Endothelial cell of umbilical vein (primary cell): ENCODE measurements around the gene CPNE7. TPM values are rescaled to one million over a fixed set of nuclear protein-coding genes. Genes with fewer than 3 reads are reported as not detected.

Experiments used
- BruUV-seq: library from RNA; stranded (reverse); fragments of 400-500 nt; replicated peaks from 2 replicates; lab custom pipeline; 2021; lab: Mats Ljungman, UMichigan
- CTCF ChIA-PET: fragments of 300-600, 350-600 bp; sonication (Branson Sonifier 250); formaldehyde crosslinking; loops from one replicate; lab custom pipeline; 2021; ENCODE audit warnings: antibody characterized with exemption, inconsistent platforms; lab: Charles Lee
- POLR2A ChIA-PET: fragments of 300-600, 350-600 bp; sonication (Branson Sonifier 250); formaldehyde crosslinking; loops from one replicate; lab custom pipeline; 2021; ENCODE audit warnings: antibody characterized with exemption, inconsistent platforms; lab: Charles Lee
- DNase-seq: peaks from one replicate; pipeline ENCODE4 v3.0.0-alpha.2; 2011; ENCODE audit warnings: low read depth, low spot score
- FAIRE-seq: peaks from 2 replicates; lab custom pipeline; 2011; peaks lifted over from hg19 to GRCh38; lab: Jason Lieb, UNC
- H2AFZ ChIP-seq: 2 replicates; pipeline ENCODE4 v1.6.0; 2012; ENCODE audit warnings: low read depth, low read length, control low read depth, inconsistent platforms
- H3K27ac ChIP-seq: 2 replicates; pipeline ENCODE4 v1.5.1; 2011; ENCODE audit warnings: low read depth, mild to moderate bottlenecking, control low read depth, low read length, moderate library complexity; ENCODE audit not compliant: insufficient read depth
- H3K27me3 ChIP-seq, 2 experiments: 2 replicates each; pipeline versions ENCODE4 v1.6.0 to v1.6.1; 2011; ENCODE audit warnings: low read length in 2 of 2, mixed read lengths in 1 of 2; ENCODE audit not compliant: control insufficient read depth in 2 of 2, insufficient read depth in 2 of 2
- H3K36me3 ChIP-seq, 2 experiments: 2 replicates in 1 of 2; 3 replicates in 1 of 2; pipeline ENCODE4 v1.5.1; 2011; ENCODE audit warnings: low read length in 2 of 2, mild to moderate bottlenecking in 1 of 2, moderate library complexity in 1 of 2; ENCODE audit not compliant: control insufficient read depth in 2 of 2, insufficient read depth in 2 of 2; ENCODE audit errors: extremely low read depth in 1 of 2
- H3K4me1 ChIP-seq: 3 replicates; pipeline ENCODE4 v1.5.1; 2011; ENCODE audit warnings: mild to moderate bottlenecking, low read length; ENCODE audit not compliant: control insufficient read depth, insufficient read depth; ENCODE audit errors: extremely low read depth
- H3K4me2 ChIP-seq: 2 replicates; pipeline ENCODE4 v1.6.1; 2011; ENCODE audit warnings: low read length, control low read depth, mixed read lengths; ENCODE audit not compliant: insufficient read depth
- H3K4me3 ChIP-seq, 3 experiments: fragments of 200-600 bp in 1 of 3; sonication (generic), shearing (Covaris generic) in 1 of 3; replicated peaks in 1 of 3; 2 replicates each; pipeline ENCODE4 v1.5.1; 2011 to 2016; ENCODE audit warnings: control low read depth in 3 of 3, low read length in 3 of 3, mild to moderate bottlenecking in 2 of 3, inconsistent platforms in 1 of 3, low read depth in 1 of 3, moderate library complexity in 1 of 3; ENCODE audit not compliant: insufficient read depth in 1 of 3
- H3K79me2 ChIP-seq: 2 replicates; pipeline ENCODE4 v1.6.0; 2012; ENCODE audit warnings: low read length, inconsistent platforms; ENCODE audit not compliant: control insufficient read depth, insufficient read depth
- H3K9ac ChIP-seq: replicated peaks from 2 replicates; pipeline ENCODE3; 2011; ENCODE audit warnings: low read length, control low read depth; ENCODE audit not compliant: insufficient read depth; ENCODE audit errors: extremely low read depth
- H3K9me1 ChIP-seq: replicated peaks from 3 replicates; pipeline ENCODE4 v1.6.0; 2011; ENCODE audit warnings: mild to moderate bottlenecking, low read length; ENCODE audit not compliant: control insufficient read depth, insufficient read depth; ENCODE audit errors: extremely low read depth
- H3K9me3 ChIP-seq: replicated peaks from 2 replicates; pipeline ENCODE4 v1.5.1; 2012; ENCODE audit warnings: low read length, inconsistent platforms; ENCODE audit not compliant: control insufficient read depth, insufficient read depth
- H4K20me1 ChIP-seq: replicated peaks from 2 replicates; pipeline ENCODE3; 2011; ENCODE audit warnings: mild to moderate bottlenecking, low read length; ENCODE audit not compliant: control insufficient read depth, insufficient read depth; ENCODE audit errors: extremely low read depth
- CTCF ChIP-seq, 2 donors: IDR thresholded peaks; 1 replicate in 1 of 2; 2 replicates in 1 of 2; pipeline ENCODE4 v1.5.1; 2011; ENCODE audit warnings: low read length in 2 of 2, mild to moderate bottlenecking in 2 of 2, moderate library complexity in 2 of 2, control low read depth in 1 of 2, inconsistent platforms in 1 of 2, low read depth in 1 of 2; ENCODE audit not compliant: insufficient read depth in 1 of 2; ENCODE audit errors: extremely low read depth in 1 of 2
- FOS ChIP-seq: IDR thresholded peaks from 2 replicates; pipeline ENCODE4 v1.6.1; 2011; ENCODE audit warnings: mild to moderate bottlenecking, low read length, moderate library complexity, borderline replicate concordance; ENCODE audit not compliant: insufficient read depth
- JUN ChIP-seq: IDR thresholded peaks from 2 replicates; pipeline ENCODE4 v1.6.1; 2011; ENCODE audit warnings: borderline replicate concordance, low read depth; ENCODE audit not compliant: insufficient read length, insufficient read depth
- POLR2AphosphoS5 ChIP-seq: IDR thresholded peaks from 2 replicates; pipeline ENCODE4 v1.6.1; 2012; ENCODE audit warnings: low read depth, mild to moderate bottlenecking, control low read depth, low read length, moderate library complexity; ENCODE audit not compliant: insufficient read depth
- dilution Hi-C: fragments of 300-500 bp; cut with MboI; formaldehyde crosslinking; loops from one replicate; pipeline ENCODE4 v1.15.0; 2019; ENCODE audit warnings: low sequenced_read_pairs; ENCODE audit not compliant: extremely low pct_ligation_motif_present
- intact Hi-C: fragments of 100-400 bp; cut with micrococcal nuclease; formaldehyde crosslinking; loops from one replicate; pipeline ENCODE4 v1.10.0; 2022
- polyA plus RNA-seq, 4 experiments: library from polyadenylated mRNA; depleted of rRNA in 3 of 4; stranded (reverse) in 3 of 4; unstranded in 1 of 4; fragments of >200 nt; gene quantifications; 2 replicates each; pipeline versions ENCODE4 v1.2.1 to v1.2.3, GENCODE V29; 2011 to 2012; ENCODE audit warnings: missing spikeins in 1 of 4
- total RNA-seq: library from RNA; stranded (reverse); gene quantifications from 2 replicates; pipeline ENCODE4 v1.2.3, GENCODE V29; 2021

CPNE7 gene
- total and polyA plus RNA-seq, 2 donors (not counting 3 experiments of a cell fraction or from before 2014, with no cell fraction given), result 2.0 to 5.9 TPM

DNA sequence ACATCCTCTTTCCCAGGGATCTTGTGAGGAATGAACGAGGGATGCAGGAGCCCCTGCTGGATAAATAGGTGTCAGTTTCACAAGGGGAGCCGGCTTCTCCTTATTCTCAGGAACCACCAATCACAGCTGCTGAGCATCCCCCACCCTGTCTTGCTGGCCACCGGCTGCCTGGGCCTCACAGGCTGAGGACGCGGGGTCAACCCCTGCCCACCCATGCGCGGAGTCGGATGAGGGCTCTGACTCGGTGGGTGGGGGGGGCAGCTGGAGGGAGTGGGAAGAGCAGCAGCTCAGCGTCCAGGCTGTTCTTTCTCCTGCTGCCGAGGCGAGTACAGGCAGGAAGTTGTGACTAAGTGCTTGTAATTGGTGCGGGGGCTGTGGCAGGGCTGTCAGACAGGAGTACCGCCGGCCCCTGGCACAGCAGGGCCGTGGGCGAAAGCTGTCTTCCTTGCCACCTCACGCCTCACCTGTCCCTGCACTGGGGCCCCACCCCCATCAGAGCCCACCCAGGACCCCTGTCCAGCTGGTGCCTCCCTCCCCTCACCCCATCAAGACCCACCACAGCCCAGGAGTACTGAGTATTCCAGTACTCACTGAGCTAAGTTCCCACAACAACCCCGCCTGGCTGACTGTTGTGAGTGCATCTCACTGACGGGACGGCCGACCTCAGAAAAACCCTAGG lies 26.9 kb downstream of the CPNE7 start:
- peak overlapping the region; percentile 67 for H2AFZ ChIP-seq
- CTCF ChIA-PET, result interaction anchor here (0.6 to 3.9 kb wide), 16 partner anchors 9 to 362 kb away, joined by 3 to 48 read pairs (median 4); partner anchors contain the start of genes CPNE7 and DPEP1
- no peak overlapping the region for H3K4me3 ChIP-seq
- H3K9ac ChIP-seq, result peak overlapping the region; percentile 20
- H3K27ac ChIP-seq, result no peak overlapping the region
- dilution Hi-C loops, result no loop called here
- H3K79me2 ChIP-seq, result no peaks in the 10 kb centered on the region
- H4K20me1 ChIP-seq, result no peaks in the 10 kb centered on the region
- no peaks in the 10 kb centered on the region for H3K9me3 ChIP-seq
- peak overlapping the region; percentile 33 for H3K4me2 ChIP-seq
- peak; percentile 48 for TF ChIP-seq POLR2AphosphoS5
- TF ChIP-seq JUN, result peak; percentile 27
- peak; percentile 66 for TF ChIP-seq FOS
- no peak for TF ChIP-seq CTCF (IDR thresholded peaks at IDR 0.05; ENCODE audit: extremely low read depth in 1 of 2, insufficient read depth in 1 of 2, low read depth in 1 of 2, low read length in 2 of 2)
- FAIRE-seq (peak; percentile 85), DNase-seq (peak; percentile 75)
- intact Hi-C loops, result loop anchor here (1.0 kb wide), 1 partner anchor 39 kb away; no protein-coding TSS in a partner anchor
- H3K36me3 ChIP-seq, result no peaks in the 10 kb centered on the region
- no TSS peak for BruUV-seq
- POLR2A ChIA-PET, result no interaction called here
- H3K4me1 ChIP-seq, result peaks cover 11% of the 10 kb centered on the region
- H3K9me1 ChIP-seq, result no peaks in the 10 kb centered on the region
- H3K27me3 ChIP-seq, result no peaks in the 10 kb centered on the region
